Measurements from ENCODE around the gene SH3BP4. TPM values are rescaled to one million over a fixed set of nuclear protein-coding genes. Genes with fewer than 3 reads are reported as not detected.

SH3BP4 gene
- total and polyA plus RNA-seq, 2 of the 13 experiments (the other 11 are each of a cell fraction or from before 2014, with no cell fraction given) = 34.6 to 99.1 TPM

DNA sequence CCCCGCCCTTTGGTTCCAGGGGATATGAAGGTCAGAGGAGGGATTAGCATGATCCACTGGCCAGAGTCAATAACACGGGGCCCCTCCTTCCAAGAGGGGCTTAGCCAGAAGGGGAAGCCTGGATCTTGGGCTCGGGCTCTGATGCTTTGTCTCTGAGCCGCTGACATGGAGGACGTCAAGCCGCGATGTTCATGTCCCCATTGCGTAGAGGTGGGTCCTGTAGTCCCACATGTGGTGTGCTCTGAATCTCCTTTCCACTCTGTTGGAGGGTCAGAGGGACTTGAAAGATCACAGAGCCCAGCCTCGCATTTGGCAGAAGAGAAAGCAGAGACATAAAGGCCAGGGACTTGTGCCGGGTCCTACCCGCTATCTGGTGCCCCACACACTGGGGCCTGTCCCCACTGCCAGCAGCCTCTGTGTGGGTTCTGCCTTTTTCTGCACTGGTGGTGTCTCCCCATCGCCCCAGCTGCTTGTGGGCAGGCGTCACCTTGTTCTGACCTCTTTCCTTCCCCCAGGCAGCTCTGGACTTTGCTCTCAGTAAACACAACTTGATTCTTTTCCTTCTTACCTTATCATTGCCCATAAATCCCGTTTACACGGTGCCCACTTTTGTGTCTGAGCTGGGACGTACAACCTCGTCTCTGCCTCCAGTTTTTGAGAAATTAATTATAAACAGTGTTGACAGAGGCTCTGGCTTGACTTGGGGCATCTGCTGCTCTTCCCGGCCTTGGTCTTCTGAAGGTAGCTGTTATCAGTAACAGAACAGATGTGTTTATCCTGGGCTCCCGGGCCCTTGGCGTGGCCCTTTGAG, 48.8 kb downstream of the SH3BP4 start (continued):
- TF ChIP-seq RARA (CRISPR knock-in tag; IDR thresholded peaks at IDR 0.05) = peak; percentile 99
- peak in 1 of 2 experiments; percentile 76; a peak in 2 of 4 replicates for TF ChIP-seq KLF16 (CRISPR knock-in tag; IDR thresholded peaks at IDR 0.05)
- TF ChIP-seq ZNF737 (CRISPR knock-in tag; IDR thresholded peaks at IDR 0.05; ENCODE audit: borderline replicate concordance) = no peak
- TF ChIP-seq ZNF34 (CRISPR knock-in tag; IDR thresholded peaks at IDR 0.05; ENCODE audit: borderline replicate concordance) = no peak
- peak; percentile 79; the same call in 1 of the 2 replicates for TF ChIP-seq SOX5 (CRISPR knock-in tag; IDR thresholded peaks at IDR 0.05; ENCODE audit: borderline replicate concordance)
- TF ChIP-seq, protein P1, sequence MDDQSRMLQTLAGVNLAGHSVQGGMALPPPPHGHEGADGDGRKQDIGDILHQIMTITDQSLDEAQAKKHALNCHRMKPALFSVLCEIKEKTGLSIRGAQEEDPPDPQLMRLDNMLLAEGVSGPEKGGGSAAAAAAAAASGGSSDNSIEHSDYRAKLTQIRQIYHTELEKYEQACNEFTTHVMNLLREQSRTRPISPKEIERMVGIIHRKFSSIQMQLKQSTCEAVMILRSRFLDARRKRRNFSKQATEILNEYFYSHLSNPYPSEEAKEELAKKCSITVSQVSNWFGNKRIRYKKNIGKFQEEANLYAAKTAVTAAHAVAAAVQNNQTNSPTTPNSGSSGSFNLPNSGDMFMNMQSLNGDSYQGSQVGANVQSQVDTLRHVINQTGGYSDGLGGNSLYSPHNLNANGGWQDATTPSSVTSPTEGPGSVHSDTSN (CRISPR knock-in tag; IDR thresholded peaks at IDR 0.05; ENCODE audit: borderline replicate concordance) = no peak
- TF ChIP-seq, protein P2, sequence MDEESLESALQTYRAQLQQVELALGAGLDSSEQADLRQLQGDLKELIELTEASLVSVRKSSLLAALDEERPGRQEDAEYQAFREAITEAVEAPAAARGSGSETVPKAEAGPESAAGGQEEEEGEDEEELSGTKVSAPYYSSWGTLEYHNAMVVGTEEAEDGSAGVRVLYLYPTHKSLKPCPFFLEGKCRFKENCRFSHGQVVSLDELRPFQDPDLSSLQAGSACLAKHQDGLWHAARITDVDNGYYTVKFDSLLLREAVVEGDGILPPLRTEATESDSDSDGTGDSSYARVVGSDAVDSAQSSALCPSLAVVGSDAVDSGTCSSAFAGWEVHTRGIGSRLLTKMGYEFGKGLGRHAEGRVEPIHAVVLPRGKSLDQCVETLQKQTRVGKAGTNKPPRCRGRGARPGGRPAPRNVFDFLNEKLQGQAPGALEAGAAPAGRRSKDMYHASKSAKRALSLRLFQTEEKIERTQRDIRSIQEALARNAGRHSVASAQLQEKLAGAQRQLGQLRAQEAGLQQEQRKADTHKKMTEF (CRISPR knock-in tag; IDR thresholded peaks at IDR 0.05) = peak; percentile 70
- no peak for TF ChIP-seq ZNF652 (CRISPR knock-in tag; IDR thresholded peaks at IDR 0.05; ENCODE audit: borderline replicate concordance, low read depth)
- TF ChIP-seq, protein P3, sequence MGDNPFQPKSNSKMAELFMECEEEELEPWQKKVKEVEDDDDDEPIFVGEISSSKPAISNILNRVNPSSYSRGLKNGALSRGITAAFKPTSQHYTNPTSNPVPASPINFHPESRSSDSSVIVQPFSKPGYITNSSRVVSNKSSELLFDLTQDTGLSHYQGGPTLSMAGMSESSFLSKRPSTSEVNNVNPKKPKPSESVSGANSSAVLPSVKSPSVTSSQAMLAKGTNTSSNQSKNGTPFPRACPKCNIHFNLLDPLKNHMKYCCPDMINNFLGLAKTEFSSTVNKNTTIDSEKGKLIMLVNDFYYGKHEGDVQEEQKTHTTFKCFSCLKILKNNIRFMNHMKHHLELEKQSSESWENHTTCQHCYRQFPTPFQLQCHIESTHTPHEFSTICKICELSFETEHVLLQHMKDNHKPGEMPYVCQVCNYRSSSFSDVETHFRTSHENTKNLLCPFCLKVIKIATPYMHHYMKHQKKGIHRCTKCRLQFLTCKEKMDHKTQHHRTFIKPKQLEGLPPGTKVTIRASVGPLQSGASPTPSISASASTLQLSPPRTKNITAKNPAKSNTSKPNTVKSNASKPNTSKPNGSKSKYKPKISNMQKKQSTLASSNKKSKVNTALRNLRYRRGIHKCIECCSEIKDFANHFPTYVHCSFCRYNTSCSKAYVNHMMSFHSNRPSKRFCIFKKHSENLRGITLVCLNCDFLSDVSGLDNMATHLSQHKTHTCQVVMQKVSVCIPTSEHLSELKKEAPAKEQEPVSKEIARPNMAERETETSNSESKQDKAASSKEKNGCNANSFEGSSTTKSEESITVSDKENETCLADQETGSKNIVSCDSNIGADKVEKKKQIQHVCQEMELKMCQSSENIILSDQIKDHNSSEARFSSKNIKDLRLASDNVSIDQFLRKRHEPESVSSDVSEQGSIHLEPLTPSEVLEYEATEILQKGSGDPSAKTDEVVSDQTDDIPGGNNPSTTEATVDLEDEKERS (CRISPR knock-in tag; IDR thresholded peaks at IDR 0.05) = 0 out of 2 replicates have a peak, but pooled peaks have one; percentile 30
- TF ChIP-seq ZNF678 (CRISPR knock-in tag; IDR thresholded peaks at IDR 0.05) = no peak
- 0 out of 2 replicates have a peak, but pooled peaks have one; percentile 16 for TF ChIP-seq ZFP90 (CRISPR knock-in tag; IDR thresholded peaks at IDR 0.05; ENCODE audit: borderline replicate concordance)
- no peak for TF ChIP-seq PHF8 (CRISPR knock-in tag; IDR thresholded peaks at IDR 0.05)
- no peak for TF ChIP-seq ZNF564 (CRISPR knock-in tag; IDR thresholded peaks at IDR 0.05)
- TF ChIP-seq, protein P4, sequence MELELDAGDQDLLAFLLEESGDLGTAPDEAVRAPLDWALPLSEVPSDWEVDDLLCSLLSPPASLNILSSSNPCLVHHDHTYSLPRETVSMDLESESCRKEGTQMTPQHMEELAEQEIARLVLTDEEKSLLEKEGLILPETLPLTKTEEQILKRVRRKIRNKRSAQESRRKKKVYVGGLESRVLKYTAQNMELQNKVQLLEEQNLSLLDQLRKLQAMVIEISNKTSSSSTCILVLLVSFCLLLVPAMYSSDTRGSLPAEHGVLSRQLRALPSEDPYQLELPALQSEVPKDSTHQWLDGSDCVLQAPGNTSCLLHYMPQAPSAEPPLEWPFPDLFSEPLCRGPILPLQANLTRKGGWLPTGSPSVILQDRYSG (CRISPR knock-in tag; IDR thresholded peaks at IDR 0.05) = no peak
- TF ChIP-seq AHR (CRISPR knock-in tag; IDR thresholded peaks at IDR 0.05) = peak; percentile 61; the same call in 1 of the 2 replicates
- TF ChIP-seq ZNF207 (IDR thresholded peaks at IDR 0.05; ENCODE audit: borderline replicate concordance) = no peak
- no peak for TF ChIP-seq MAZ (IDR thresholded peaks at IDR 0.05; ENCODE audit: borderline replicate concordance, low read depth, low read length)
- TF ChIP-seq MAZ (CRISPR knock-in tag; IDR thresholded peaks at IDR 0.05; ENCODE audit: low read depth) = no peak

Measured in HepG2 (cell line).